DND-41 (cell line): ENCODE results near the gene IRF3.

Experiments
- ATAC-seq: fragments of 200-7000 bp; cut with Tn5 transposase; 3 replicates; pipeline ENCODE4 v1.9.1; 2021; ENCODE audit warnings: low read depth; ENCODE audit not compliant: insufficient read depth
- DNase-seq: peaks from one replicate; pipeline ENCODE4 v3.0.0-alpha.2; 2020
- H2AFZ ChIP-seq: 2 replicates; pipeline ENCODE4 v1.6.0; 2012; ENCODE audit warnings: low read depth, low read length
- H3K27ac ChIP-seq: 2 replicates; pipeline ENCODE4 v1.5.1; 2012; ENCODE audit warnings: low read length, inconsistent platforms
- H3K27me3 ChIP-seq: fragments of 200-600 bp; sonication (generic); 2 replicates; pipeline ENCODE4 v1.6.0; 2012; ENCODE audit warnings: low read length, mild to moderate bottlenecking, inconsistent platforms; ENCODE audit not compliant: insufficient read depth, poor library complexity
- H3K36me3 ChIP-seq: 2 replicates; pipeline ENCODE4 v1.5.1; 2012; ENCODE audit warnings: low read length, inconsistent platforms; ENCODE audit not compliant: insufficient read depth
- H3K4me1 ChIP-seq: 2 replicates; pipeline ENCODE4 v1.5.1; 2012; ENCODE audit warnings: mild to moderate bottlenecking, low read length; ENCODE audit not compliant: insufficient read depth
- H3K4me2 ChIP-seq: 2 replicates; pipeline ENCODE4 v1.6.0; 2012; ENCODE audit warnings: mild to moderate bottlenecking, moderate library complexity, low read length, inconsistent platforms; ENCODE audit not compliant: insufficient read depth
- H3K4me3 ChIP-seq, 2 experiments: fragments of 200-600 bp in 1 of 2; shearing (Covaris generic) in 1 of 2; 2 replicates each; pipeline ENCODE4 v1.5.1; 2012 to 2016; ENCODE audit warnings: inconsistent platforms in 2 of 2, low read length in 2 of 2, mild to moderate bottlenecking in 2 of 2, low read depth in 1 of 2, moderate library complexity in 1 of 2
- H3K79me2 ChIP-seq: 2 replicates; pipeline ENCODE4 v1.6.0; 2012; ENCODE audit warnings: low read length, inconsistent platforms; ENCODE audit not compliant: insufficient read depth
- H3K9ac ChIP-seq: 2 replicates; pipeline ENCODE4 v1.6.0; 2012; ENCODE audit warnings: low read depth, mild to moderate bottlenecking, inconsistent platforms, low read length, moderate library complexity
- H3K9me3 ChIP-seq: 2 replicates; pipeline ENCODE4 v1.5.1; 2012; ENCODE audit warnings: low read length, moderate library complexity, mild to moderate bottlenecking, inconsistent platforms; ENCODE audit not compliant: insufficient read depth, severe bottlenecking
- H4K20me1 ChIP-seq: 2 replicates; pipeline ENCODE4 v1.6.0; 2012; ENCODE audit warnings: low read length; ENCODE audit not compliant: insufficient read depth
- EZH2 ChIP-seq: IDR thresholded peaks from 3 replicates; pipeline ENCODE4 v1.6.1; 2012; ENCODE audit warnings: borderline replicate concordance, low read depth, mild to moderate bottlenecking, moderate library complexity, low read length, inconsistent platforms; ENCODE audit not compliant: severe bottlenecking
- TF ChIP-seq, protein P1 (sequence below): IDR thresholded peaks from 2 replicates; pipeline ENCODE4 v1.5.1; 2012; ENCODE audit warnings: borderline replicate concordance, low read length, moderate library complexity, mild to moderate bottlenecking; ENCODE audit not compliant: poor library complexity, severe bottlenecking; ENCODE audit errors: extremely low read depth

Gene IRF3

DNA sequence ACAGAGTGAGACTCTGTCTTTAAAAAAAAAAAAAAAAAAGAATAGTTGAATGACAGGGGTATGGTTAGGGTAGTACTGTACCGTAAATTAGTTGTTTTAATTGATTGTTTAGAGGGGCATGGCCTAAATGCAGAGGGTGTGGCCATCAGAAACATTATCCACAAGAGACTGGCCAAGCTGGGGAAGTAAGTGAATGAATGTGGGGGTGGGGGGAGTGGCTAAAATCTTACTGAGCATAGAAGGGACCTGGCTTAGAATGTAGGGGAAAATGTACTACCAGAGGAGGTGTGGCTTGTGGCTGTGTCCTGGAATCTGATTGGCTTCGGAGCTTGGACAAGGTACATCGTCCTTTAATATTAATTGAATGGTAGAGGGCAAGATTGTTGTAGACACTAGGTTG lies 3.9 kb upstream of the IRF3 start:
- no peaks in the 10 kb centered on the region for H3K9me3 ChIP-seq
- H3K4me3 ChIP-seq, result no peak overlapping the region
- peaks cover 17% of the 10 kb centered on the region for H3K4me1 ChIP-seq
- H3K36me3 ChIP-seq, result peaks cover 29% of the 10 kb centered on the region
- TF ChIP-seq, protein P1, sequence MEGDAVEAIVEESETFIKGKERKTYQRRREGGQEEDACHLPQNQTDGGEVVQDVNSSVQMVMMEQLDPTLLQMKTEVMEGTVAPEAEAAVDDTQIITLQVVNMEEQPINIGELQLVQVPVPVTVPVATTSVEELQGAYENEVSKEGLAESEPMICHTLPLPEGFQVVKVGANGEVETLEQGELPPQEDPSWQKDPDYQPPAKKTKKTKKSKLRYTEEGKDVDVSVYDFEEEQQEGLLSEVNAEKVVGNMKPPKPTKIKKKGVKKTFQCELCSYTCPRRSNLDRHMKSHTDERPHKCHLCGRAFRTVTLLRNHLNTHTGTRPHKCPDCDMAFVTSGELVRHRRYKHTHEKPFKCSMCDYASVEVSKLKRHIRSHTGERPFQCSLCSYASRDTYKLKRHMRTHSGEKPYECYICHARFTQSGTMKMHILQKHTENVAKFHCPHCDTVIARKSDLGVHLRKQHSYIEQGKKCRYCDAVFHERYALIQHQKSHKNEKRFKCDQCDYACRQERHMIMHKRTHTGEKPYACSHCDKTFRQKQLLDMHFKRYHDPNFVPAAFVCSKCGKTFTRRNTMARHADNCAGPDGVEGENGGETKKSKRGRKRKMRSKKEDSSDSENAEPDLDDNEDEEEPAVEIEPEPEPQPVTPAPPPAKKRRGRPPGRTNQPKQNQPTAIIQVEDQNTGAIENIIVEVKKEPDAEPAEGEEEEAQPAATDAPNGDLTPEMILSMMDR, result no peak
- TF ChIP-seq EZH2, result no peak
- DNase-seq (no peak), ATAC-seq (no peak)
- peaks cover 14% of the 10 kb centered on the region for H4K20me1 ChIP-seq
- H3K9ac ChIP-seq, result no peak overlapping the region
- no peak overlapping the region for H2AFZ ChIP-seq
- no peak overlapping the region for H3K27ac ChIP-seq
- peaks cover 31% of the 10 kb centered on the region for H3K79me2 ChIP-seq
- no peaks in the 10 kb centered on the region for H3K27me3 ChIP-seq
- no peak overlapping the region for H3K4me2 ChIP-seq

DNA sequence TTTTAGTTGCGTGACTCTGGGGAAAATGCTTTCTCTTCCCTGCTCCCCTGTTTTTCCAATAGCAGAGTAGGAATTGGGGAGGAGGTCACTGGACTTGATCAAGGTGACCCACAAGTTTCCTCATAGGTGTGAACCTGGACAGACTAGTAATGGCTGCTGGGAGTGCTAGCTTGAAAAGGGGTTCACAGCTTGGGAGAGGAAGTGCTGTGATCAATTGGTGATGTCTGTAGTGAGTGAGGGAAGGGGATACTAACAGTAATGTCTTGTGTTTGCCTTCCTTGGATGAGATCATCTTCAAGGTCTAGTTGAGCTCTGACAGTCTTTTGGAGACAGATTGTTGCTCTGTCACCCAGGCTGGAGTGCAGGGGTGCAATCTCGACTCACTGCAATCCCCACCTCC lies 1.8 kb upstream of the IRF3 start:
- Histone ChIP-seq H3K9ac (peak overlapping the region; percentile 72; the same call in 1 of the 2 replicates), H3K4me3 (peak overlapping the region in 1 of 2 experiments; percentile 81; a peak in 2 of 4 replicates), H3K4me1 (peaks cover 35% of the 10 kb centered on the region), H3K27me3 (no peaks in the 10 kb centered on the region), H4K20me1 (peaks cover 24% of the 10 kb centered on the region), H3K9me3 (no peaks in the 10 kb centered on the region), H3K79me2 (peaks cover 50% of the 10 kb centered on the region), H3K4me2 (peak overlapping the region; percentile 94), H3K36me3 (peaks cover 39% of the 10 kb centered on the region), H3K27ac (peak overlapping the region; percentile 35; the same call in 1 of the 2 replicates), H2AFZ (no peak overlapping the region)
- DNase-seq (no peak), ATAC-seq (no peak)
- TF ChIP-seq EZH2, result no peak
- TF ChIP-seq, protein P1, result no peak

DNA sequence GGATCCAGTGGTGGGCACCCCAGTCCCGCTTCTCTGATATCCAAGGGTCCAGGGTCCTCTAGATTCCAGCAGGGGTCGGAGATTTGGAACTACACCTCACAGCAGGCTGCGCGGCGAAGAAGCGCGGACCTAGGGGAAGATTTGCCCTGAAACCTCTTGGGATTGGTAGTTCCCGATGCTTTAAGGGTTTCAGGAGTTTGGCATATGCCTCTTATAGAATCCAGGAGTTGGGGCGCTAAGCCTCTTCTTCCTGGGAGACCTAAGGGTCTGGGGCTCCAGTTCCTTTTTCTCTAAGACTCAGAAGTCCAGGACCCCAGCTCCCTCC lies 425 bp upstream of the IRF3 start:
- Histone ChIP-seq H3K36me3 (peaks cover 42% of the 10 kb centered on the region), H3K4me1 (peaks cover 36% of the 10 kb centered on the region), H3K9ac (peak overlapping the region; percentile 72), H3K9me3 (no peaks in the 10 kb centered on the region), H3K27me3 (no peaks in the 10 kb centered on the region), H2AFZ (peak overlapping the region; percentile 82), H3K4me3 (peak overlapping the region; percentile 53 to 81), H4K20me1 (peaks cover 23% of the 10 kb centered on the region), H3K79me2 (peaks cover 56% of the 10 kb centered on the region), H3K4me2 (peak overlapping the region; percentile 94), H3K27ac (peak overlapping the region; percentile 76)
- ATAC-seq (peak; percentile 27; the same call in 2 of the 3 replicates), DNase-seq (no peak)
- TF ChIP-seq EZH2, result no peak
- TF ChIP-seq, protein P1, result peak; percentile 37

DNA sequence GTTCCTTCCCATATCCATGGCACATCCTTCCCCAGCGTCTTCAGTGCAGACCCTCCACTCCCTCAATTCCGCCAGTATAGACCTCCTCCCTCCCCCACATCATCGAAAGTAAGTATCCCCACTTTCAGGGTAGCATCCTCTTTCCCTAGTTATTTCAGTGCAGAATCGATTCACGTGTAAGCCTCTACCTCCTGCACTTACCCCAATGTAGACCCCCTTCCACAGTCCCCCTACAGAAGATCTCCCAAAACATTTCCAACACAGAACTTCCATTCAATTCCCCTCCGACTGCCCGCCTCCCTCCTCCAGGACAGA lies 664 bp downstream of the IRF3 start:
- H3K4me1 ChIP-seq, result peaks cover 36% of the 10 kb centered on the region
- TF ChIP-seq EZH2, result no peak
- TF ChIP-seq, protein P1, result no peak
- peak overlapping the region; percentile 82 for H2AFZ ChIP-seq
- DNase-seq (no peak), ATAC-seq (no peak)
- H3K4me3 ChIP-seq, result peak overlapping the region; percentile 53 to 81
- H3K4me2 ChIP-seq, result peak overlapping the region; percentile 94
- peaks cover 31% of the 10 kb centered on the region for H4K20me1 ChIP-seq
- peaks cover 47% of the 10 kb centered on the region for H3K36me3 ChIP-seq
- H3K79me2 ChIP-seq, result peaks cover 56% of the 10 kb centered on the region
- H3K27me3 ChIP-seq, result no peaks in the 10 kb centered on the region
- H3K9me3 ChIP-seq, result no peaks in the 10 kb centered on the region
- H3K9ac ChIP-seq, result peak overlapping the region; percentile 72
- H3K27ac ChIP-seq, result peak overlapping the region; percentile 76
